HepG2 (cell line): ENCODE results near the gene APC2. TPM values are rescaled to one million over a fixed set of nuclear protein-coding genes. Genes with fewer than 3 reads are reported as not detected.

Source experiments
- ADNP ChIP-seq: sonication (generic); formaldehyde crosslinking; IDR thresholded peaks from 2 replicates; pipeline ENCODE4 v1.4.0; 2020; ENCODE audit warnings: missing genetic modification reagents
- MAZ ChIP-seq, 2 experiments: sonication (generic) in 1 of 2; formaldehyde crosslinking in 1 of 2; IDR thresholded peaks; 2 replicates each; pipeline versions ENCODE4 v1.5.0 to v1.6.1; 2012 to 2020; ENCODE audit warnings: low read depth in 2 of 2, mild to moderate bottlenecking in 2 of 2, borderline replicate concordance in 1 of 2, improper control_type of control experiment in 1 of 2, low read length in 1 of 2, missing genetic modification reagents in 1 of 2, moderate library complexity in 1 of 2
- PHF20 ChIP-seq: sonication (generic); formaldehyde crosslinking; IDR thresholded peaks from 2 replicates; pipeline ENCODE4 v1.5.0; 2020; ENCODE audit warnings: mild to moderate bottlenecking, missing genetic modification reagents
- PHF21A ChIP-seq: sonication (generic); formaldehyde crosslinking; IDR thresholded peaks from 2 replicates; pipeline ENCODE4 v1.5.0; 2020; ENCODE audit warnings: mild to moderate bottlenecking, missing genetic modification reagents
- RBFOX2 ChIP-seq: fragments of 200-400 bp; formaldehyde crosslinking; IDR thresholded peaks from 2 replicates; pipeline ENCODE4 v1.6.1; 2017; ENCODE audit warnings: low read depth, mild to moderate bottlenecking, low read length
- SAP130 ChIP-seq: IDR thresholded peaks from 2 replicates; pipeline ENCODE4 v1.6.1; 2016; ENCODE audit warnings: low read depth
- STAG1 ChIP-seq: sonication (generic); formaldehyde crosslinking; IDR thresholded peaks from 2 replicates; pipeline ENCODE4 v1.4.0; 2020; ENCODE audit warnings: missing genetic modification reagents
- TCF7L2 ChIP-seq: IDR thresholded peaks from 2 replicates; pipeline ENCODE4 v1.6.1; 2011; ENCODE audit warnings: mild to moderate bottlenecking, low read depth, low read length, moderate library complexity
- ZFP82 ChIP-seq: sonication (generic); formaldehyde crosslinking; IDR thresholded peaks from 2 replicates; pipeline ENCODE4 v1.5.1; 2020; ENCODE audit warnings: mild to moderate bottlenecking, missing genetic modification reagents, borderline replicate concordance
- ZFY ChIP-seq: sonication (generic); formaldehyde crosslinking; IDR thresholded peaks from 2 replicates; pipeline ENCODE4 v1.4.0; 2020; ENCODE audit warnings: missing genetic modification reagents
- ZKSCAN8 ChIP-seq: IDR thresholded peaks from 2 replicates; pipeline ENCODE4 v1.6.1; 2016; ENCODE audit warnings: borderline replicate concordance, missing genetic modification reagents, missing compliant biosample characterization
- ZNF431 ChIP-seq: sonication (generic); formaldehyde crosslinking; IDR thresholded peaks from 2 replicates; pipeline ENCODE4 v1.9.0; 2022; ENCODE audit warnings: missing genetic modification reagents, low read depth, mild to moderate bottlenecking, borderline replicate concordance
- ZNF644 ChIP-seq: IDR thresholded peaks from 2 replicates; pipeline ENCODE4 v1.6.1; 2016; ENCODE audit warnings: low read depth
- ZNF672 ChIP-seq: sonication (generic); formaldehyde crosslinking; IDR thresholded peaks from 2 replicates; pipeline ENCODE4 v1.8.1; 2022; ENCODE audit warnings: missing genetic modification reagents
- ZNF674 ChIP-seq: sonication (generic); formaldehyde crosslinking; IDR thresholded peaks from 2 replicates; pipeline ENCODE4 v1.5.0; 2020; ENCODE audit warnings: low read depth, mild to moderate bottlenecking, missing genetic modification reagents
- ZNF766 ChIP-seq: sonication (generic); formaldehyde crosslinking; IDR thresholded peaks from 2 replicates; pipeline ENCODE4 v1.5.0; 2020; ENCODE audit warnings: missing genetic modification reagents, borderline replicate concordance
- ZSCAN21 ChIP-seq: sonication (generic); formaldehyde crosslinking; IDR thresholded peaks from 2 replicates; pipeline ENCODE4 v1.8.0; 2022; ENCODE audit warnings: mild to moderate bottlenecking, missing genetic modification reagents, moderate library complexity, borderline replicate concordance
- polyA plus RNA-seq, 8 experiments: library from polyadenylated mRNA; depleted of rRNA in 3 of 8; stranded (reverse) in 7 of 8; unstranded in 1 of 8; fragments of >200 nt; fragmentation: Illumina TruSeq in 4 of 8; extraction: Trizol in 4 of 8; gene quantifications; 2 replicates each; pipeline versions ENCODE4 v1.2.1 to v1.2.3, GENCODE V29; 2011 to 2016; ENCODE audit warnings: low read depth in 4 of 8, missing spikeins in 1 of 8, mixed read lengths in 1 of 8; ENCODE audit not compliant: insufficient read depth in 1 of 8
- total RNA-seq, 5 experiments: library from RNA; depleted of rRNA; stranded (reverse); fragments of >200 nt; fragmentation: Illumina TruSeq; extraction: Trizol; gene quantifications; 2 replicates each; pipeline ENCODE4 v1.2.3, GENCODE V29; 2016; ENCODE audit warnings: low read depth in 1 of 5
- TF ChIP-seq, protein P1 (sequence below): sonication (generic); formaldehyde crosslinking; conservative IDR thresholded peaks from 2 replicates; pipeline ENCODE4 v1.8.0; 2022; ENCODE audit warnings: mild to moderate bottlenecking, moderate library complexity, missing genetic modification reagents
- TF ChIP-seq, protein P2 (sequence below): sonication (generic); formaldehyde crosslinking; IDR thresholded peaks from 2 replicates; pipeline ENCODE4 v1.4.0; 2020; ENCODE audit warnings: low read depth, mild to moderate bottlenecking, missing genetic modification reagents
- TF ChIP-seq, protein P3 (sequence below): IDR thresholded peaks from 2 replicates; pipeline ENCODE4 v1.6.1; 2018; ENCODE audit warnings: missing genetic modification reagents, mild to moderate bottlenecking, missing compliant biosample characterization
- TF ChIP-seq, protein P4 (sequence below): sonication (generic); formaldehyde crosslinking; IDR thresholded peaks from 2 replicates; pipeline ENCODE4 v1.5.1; 2020; ENCODE audit warnings: mild to moderate bottlenecking, missing genetic modification reagents

Gene APC2
- total and polyA plus RNA-seq, 2 of the 13 experiments (the other 11 are each of a cell fraction or from before 2014, with no cell fraction given): 0.08 to 0.22 TPM

DNA sequence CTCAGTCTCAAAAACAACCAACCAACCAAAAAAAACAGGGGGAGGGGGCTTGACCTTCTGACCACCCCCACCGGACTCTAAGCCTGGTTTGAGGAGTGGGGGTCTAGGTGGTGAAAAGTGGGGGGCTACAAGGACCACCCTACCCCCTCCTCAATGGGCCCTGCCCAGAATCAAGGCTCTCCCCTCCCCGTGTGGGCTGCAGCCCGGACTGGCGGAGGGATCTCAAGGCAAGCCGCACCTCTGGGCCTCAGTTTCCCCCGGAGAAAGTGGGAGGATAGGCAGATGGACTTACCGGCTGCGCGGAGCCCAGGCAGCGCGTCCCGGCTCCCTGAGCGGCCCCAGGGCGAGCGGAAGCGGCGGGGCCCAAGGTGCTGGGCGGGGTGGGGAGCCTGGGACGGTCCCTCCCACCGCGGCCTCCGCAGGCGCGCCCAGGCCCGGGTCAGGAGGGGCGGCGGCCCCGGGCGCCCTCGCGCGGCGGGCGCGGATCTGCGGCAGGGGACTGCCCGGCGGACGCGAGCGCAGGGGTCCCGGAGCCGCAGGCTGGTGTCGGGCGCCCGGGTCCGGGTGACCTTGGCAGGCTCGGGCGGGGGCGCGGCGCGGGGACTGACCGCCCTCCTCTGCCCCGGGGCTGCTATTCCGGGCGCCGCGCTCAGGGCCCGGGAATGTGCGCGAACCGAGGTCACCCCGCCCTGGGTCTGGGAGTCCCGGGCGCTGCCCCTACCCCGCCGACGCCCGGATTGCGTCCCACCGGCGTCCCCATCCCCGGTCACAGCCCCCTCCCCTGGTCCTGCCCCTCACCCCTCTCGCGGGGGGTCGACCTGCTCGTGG lies 63.0 kb downstream of the APC2 start, which contains the start of gene ADAMTSL5 (continued):
- TF ChIP-seq, protein P1, sequence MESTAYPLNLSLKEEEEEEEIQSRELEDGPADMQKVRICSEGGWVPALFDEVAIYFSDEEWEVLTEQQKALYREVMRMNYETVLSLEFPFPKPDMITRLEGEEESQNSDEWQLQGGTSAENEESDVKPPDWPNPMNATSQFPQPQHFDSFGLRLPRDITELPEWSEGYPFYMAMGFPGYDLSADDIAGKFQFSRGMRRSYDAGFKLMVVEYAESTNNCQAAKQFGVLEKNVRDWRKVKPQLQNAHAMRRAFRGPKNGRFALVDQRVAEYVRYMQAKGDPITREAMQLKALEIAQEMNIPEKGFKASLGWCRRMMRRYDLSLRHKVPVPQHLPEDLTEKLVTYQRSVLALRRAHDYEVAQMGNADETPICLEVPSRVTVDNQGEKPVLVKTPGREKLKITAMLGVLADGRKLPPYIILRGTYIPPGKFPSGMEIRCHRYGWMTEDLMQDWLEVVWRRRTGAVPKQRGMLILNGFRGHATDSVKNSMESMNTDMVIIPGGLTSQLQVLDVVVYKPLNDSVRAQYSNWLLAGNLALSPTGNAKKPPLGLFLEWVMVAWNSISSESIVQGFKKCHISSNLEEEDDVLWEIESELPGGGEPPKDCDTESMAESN (CRISPR knock-in tag): peak; percentile 59; the same call in 1 of the 2 replicates
- TF ChIP-seq ZKSCAN8 (CRISPR knock-in tag) (peak; percentile 25; the same call in 1 of the 2 replicates), ZSCAN21 (CRISPR knock-in tag) (0 out of 2 replicates have a peak, but pooled peaks have one; percentile 35), ZNF766 (CRISPR knock-in tag) (no peak), PHF21A (CRISPR knock-in tag) (peak; percentile 51; the same call in 1 of the 2 replicates), ZFP82 (CRISPR knock-in tag) (0 out of 2 replicates have a peak, but pooled peaks have one; percentile 23), ZNF644 (CRISPR knock-in tag) (no peak), STAG1 (CRISPR knock-in tag) (peak; percentile 51; the same call in 1 of the 2 replicates), TCF7L2 (no peak), SAP130 (peak; percentile 72; the same call in 1 of the 2 replicates), ZNF674 (no peak), ZNF672 (CRISPR knock-in tag) (peak; percentile 100), PHF20 (peak; percentile 15; the same call in 1 of the 2 replicates), ZFY (CRISPR knock-in tag) (peak; percentile 60), MAZ (IDR thresholded peaks at IDR 0.05; ENCODE audit: borderline replicate concordance, low read depth, low read length) (no peak), MAZ (CRISPR knock-in tag; IDR thresholded peaks at IDR 0.05; ENCODE audit: low read depth) (peak; percentile 84), ZNF431 (CRISPR knock-in tag) (no peak), ADNP (peak; percentile 94), RBFOX2 (peak; percentile 57)
- TF ChIP-seq, protein P2, sequence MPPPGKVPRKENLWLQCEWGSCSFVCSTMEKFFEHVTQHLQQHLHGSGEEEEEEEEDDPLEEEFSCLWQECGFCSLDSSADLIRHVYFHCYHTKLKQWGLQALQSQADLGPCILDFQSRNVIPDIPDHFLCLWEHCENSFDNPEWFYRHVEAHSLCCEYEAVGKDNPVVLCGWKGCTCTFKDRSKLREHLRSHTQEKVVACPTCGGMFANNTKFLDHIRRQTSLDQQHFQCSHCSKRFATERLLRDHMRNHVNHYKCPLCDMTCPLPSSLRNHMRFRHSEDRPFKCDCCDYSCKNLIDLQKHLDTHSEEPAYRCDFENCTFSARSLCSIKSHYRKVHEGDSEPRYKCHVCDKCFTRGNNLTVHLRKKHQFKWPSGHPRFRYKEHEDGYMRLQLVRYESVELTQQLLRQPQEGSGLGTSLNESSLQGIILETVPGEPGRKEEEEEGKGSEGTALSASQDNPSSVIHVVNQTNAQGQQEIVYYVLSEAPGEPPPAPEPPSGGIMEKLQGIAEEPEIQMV (CRISPR knock-in tag): no peak
- TF ChIP-seq, protein P3, sequence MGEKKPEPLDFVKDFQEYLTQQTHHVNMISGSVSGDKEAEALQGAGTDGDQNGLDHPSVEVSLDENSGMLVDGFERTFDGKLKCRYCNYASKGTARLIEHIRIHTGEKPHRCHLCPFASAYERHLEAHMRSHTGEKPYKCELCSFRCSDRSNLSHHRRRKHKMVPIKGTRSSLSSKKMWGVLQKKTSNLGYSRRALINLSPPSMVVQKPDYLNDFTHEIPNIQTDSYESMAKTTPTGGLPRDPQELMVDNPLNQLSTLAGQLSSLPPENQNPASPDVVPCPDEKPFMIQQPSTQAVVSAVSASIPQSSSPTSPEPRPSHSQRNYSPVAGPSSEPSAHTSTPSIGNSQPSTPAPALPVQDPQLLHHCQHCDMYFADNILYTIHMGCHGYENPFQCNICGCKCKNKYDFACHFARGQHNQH (CRISPR knock-in tag): 0 out of 2 replicates have a peak, but pooled peaks have one; percentile 25
- TF ChIP-seq, protein P4, sequence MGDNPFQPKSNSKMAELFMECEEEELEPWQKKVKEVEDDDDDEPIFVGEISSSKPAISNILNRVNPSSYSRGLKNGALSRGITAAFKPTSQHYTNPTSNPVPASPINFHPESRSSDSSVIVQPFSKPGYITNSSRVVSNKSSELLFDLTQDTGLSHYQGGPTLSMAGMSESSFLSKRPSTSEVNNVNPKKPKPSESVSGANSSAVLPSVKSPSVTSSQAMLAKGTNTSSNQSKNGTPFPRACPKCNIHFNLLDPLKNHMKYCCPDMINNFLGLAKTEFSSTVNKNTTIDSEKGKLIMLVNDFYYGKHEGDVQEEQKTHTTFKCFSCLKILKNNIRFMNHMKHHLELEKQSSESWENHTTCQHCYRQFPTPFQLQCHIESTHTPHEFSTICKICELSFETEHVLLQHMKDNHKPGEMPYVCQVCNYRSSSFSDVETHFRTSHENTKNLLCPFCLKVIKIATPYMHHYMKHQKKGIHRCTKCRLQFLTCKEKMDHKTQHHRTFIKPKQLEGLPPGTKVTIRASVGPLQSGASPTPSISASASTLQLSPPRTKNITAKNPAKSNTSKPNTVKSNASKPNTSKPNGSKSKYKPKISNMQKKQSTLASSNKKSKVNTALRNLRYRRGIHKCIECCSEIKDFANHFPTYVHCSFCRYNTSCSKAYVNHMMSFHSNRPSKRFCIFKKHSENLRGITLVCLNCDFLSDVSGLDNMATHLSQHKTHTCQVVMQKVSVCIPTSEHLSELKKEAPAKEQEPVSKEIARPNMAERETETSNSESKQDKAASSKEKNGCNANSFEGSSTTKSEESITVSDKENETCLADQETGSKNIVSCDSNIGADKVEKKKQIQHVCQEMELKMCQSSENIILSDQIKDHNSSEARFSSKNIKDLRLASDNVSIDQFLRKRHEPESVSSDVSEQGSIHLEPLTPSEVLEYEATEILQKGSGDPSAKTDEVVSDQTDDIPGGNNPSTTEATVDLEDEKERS: peak; percentile 75; the same call in 1 of the 2 replicates
